GM19463 (cell line): ENCODE measurements around the gene RELB.

ENCODE experiments used
- ATAC-seq: cut with Tn5 transposase; IDR thresholded peaks from one replicate; pipeline ENCODE4 v1.9.1; 2021; ENCODE audit warnings: mild to moderate bottlenecking, moderate library complexity; ENCODE audit not compliant: unreplicated experiment

The RELB gene

GRCh38 chr19:45079063-45079910 is 78.0 kb downstream of the RELB start, which contains the start of gene GEMIN7:
Gene GEMIN7, plus strand, starts transcription at chr19:45079260. Its CDS starts 10,855 bp downstream, at chr19:45090115.
- no peak for ATAC-seq

GRCh38 chr19:45079911-45080370 is 78.7 kb downstream of the RELB start:
- no peak for ATAC-seq

GRCh38 chr19:45082170-45082569 is 80.9 kb downstream of the RELB start:
- ATAC-seq: no peak

- no peak for ATAC-seq
These were observed 85.2 kb downstream of the RELB start for GRCh38 chr19:45086480-45086879.

GRCh38 chr19:45087531-45087930 is 86.3 kb downstream of the RELB start:
- no peak for ATAC-seq
